Superior temporal gyrus (tissue), 1 donor: ENCODE measurements around the gene RYR2.

Experiments used
- DNase-seq: peaks from one replicate; pipeline ENCODE4 v3.0.0-alpha.2; 2016; ENCODE audit errors: extremely low spot score

Gene RYR2

GRCh38 chr1:237041795-237042525 lies at the start of gene RYR2:
RYR2 (plus strand) TSS chr1:237042184; CDS start chr1:237042522, 338 bp downstream.
- DNase-seq, result peak; percentile 38

- no peak for DNase-seq
Observed at GRCh38 chr1:236992449-236992848, 49.5 kb upstream of the RYR2 start.

GRCh38 chr1:236994450-236994849 lies 47.5 kb upstream of the RYR2 start:
- no peak for DNase-seq

- DNase-seq, result no peak
Observed at GRCh38 chr1:236997361-236997760, 44.6 kb upstream of the RYR2 start.

- DNase-seq, result no peak
Observed at GRCh38 chr1:236997882-236998281, 44.1 kb upstream of the RYR2 start.

- no peak for DNase-seq
Observed at GRCh38 chr1:236998546-236998945, 43.4 kb upstream of the RYR2 start.

- no peak for DNase-seq
Observed at GRCh38 chr1:237000191-237000590, 41.8 kb upstream of the RYR2 start.

- no peak for DNase-seq
Observed at GRCh38 chr1:237003516-237003915, 38.5 kb upstream of the RYR2 start.

- DNase-seq, result no peak
Observed at GRCh38 chr1:237004116-237004515, 37.9 kb upstream of the RYR2 start, which contains the start of gene MT1HL1. MT1HL1 (minus strand) TSS chr1:237004441; CDS start chr1:237004372, 69 bp downstream.

GRCh38 chr1:237005674-237006073 lies 36.3 kb upstream of the RYR2 start:
- DNase-seq, result no peak

GRCh38 chr1:237007147-237007881 lies 34.7 kb upstream of the RYR2 start:
- no peak for DNase-seq

GRCh38 chr1:237009611-237010010 lies 32.4 kb upstream of the RYR2 start:
- no peak for DNase-seq

GRCh38 chr1:237011432-237011831 lies 30.6 kb upstream of the RYR2 start:
- DNase-seq, result no peak

GRCh38 chr1:237012361-237012760 lies 29.6 kb upstream of the RYR2 start:
- no peak for DNase-seq

- no peak for DNase-seq
Observed at GRCh38 chr1:237012788-237013383, 29.1 kb upstream of the RYR2 start.

- DNase-seq, result no peak
Observed at GRCh38 chr1:237013608-237014007, 28.4 kb upstream of the RYR2 start.

- no peak for DNase-seq
Observed at GRCh38 chr1:237016626-237017025, 25.4 kb upstream of the RYR2 start.

- DNase-seq, result no peak
Observed at GRCh38 chr1:237018896-237019295, 23.1 kb upstream of the RYR2 start.

GRCh38 chr1:237025358-237026074 lies 16.5 kb upstream of the RYR2 start:
- DNase-seq, result no peak

- no peak for DNase-seq
Observed at GRCh38 chr1:237029240-237029639, 12.7 kb upstream of the RYR2 start.

- no peak for DNase-seq
Observed at GRCh38 chr1:237029850-237030535, 12.0 kb upstream of the RYR2 start.
